HTR-8/SVneo (cell line): ENCODE data around the gene ANO8.
"Not testable (repeated sequence)": the region's sequence is repeated elsewhere in the genome, so short reads cannot be mapped to it uniquely, and the experiment has no call there.

Source experiments
- DNase-seq: peaks from one replicate; pipeline ENCODE4 v3.0.0; 2011; ENCODE audit warnings: low spot score, mixed read lengths; ENCODE audit not compliant: insufficient read length
- FAIRE-seq: peaks from 2 replicates; lab custom pipeline; 2011; peaks lifted over from hg19 to GRCh38; lab: Jason Lieb, UNC

Gene ANO8

DNA sequence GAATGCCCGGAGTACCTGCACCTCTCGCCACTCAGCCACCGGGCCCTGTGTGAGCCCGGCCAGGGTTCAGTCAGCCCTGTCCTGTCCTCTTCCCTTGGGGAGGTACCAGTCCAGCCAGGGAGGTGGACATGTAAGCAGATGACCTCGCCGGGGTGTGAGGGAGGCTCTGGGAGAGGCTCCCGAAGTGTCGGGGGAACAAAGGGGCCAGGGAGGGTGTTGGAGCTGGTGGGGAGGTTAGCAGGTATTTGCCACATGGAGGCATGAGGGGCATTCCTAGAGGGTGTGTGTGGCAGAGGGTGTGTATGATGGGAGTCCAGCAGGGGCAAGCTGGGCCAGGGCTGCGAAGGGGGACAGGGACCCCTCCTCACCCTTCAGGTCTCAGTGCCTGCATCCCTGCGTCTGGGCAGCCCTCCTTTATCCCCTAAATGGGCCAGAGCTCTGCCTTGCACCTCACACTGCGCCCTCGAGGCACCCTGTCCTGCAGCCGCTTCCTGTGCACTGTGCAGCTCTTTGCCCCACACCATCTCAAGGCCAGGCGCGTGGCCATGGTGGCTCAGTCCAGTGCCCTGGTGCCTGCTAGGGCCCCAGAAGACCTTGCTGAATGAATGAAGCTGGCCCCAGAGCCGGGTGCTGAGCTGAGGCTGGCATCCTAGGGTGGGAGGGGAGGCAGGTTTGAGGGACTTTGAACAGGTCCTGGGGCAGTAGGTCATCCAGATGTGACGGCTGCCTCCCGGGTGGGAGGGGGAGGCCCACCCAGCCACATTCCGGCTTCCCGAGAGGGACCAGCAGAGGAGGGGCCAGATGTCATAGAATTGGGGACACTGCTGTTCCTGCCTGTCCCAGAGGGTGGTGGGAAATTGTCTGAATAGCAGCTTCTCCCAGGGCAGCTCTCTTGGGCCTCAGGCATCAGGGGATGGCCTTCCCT lies 22.2 kb downstream of the ANO8 start:
- DNase-seq (no peak), FAIRE-seq (no peak)

DNA sequence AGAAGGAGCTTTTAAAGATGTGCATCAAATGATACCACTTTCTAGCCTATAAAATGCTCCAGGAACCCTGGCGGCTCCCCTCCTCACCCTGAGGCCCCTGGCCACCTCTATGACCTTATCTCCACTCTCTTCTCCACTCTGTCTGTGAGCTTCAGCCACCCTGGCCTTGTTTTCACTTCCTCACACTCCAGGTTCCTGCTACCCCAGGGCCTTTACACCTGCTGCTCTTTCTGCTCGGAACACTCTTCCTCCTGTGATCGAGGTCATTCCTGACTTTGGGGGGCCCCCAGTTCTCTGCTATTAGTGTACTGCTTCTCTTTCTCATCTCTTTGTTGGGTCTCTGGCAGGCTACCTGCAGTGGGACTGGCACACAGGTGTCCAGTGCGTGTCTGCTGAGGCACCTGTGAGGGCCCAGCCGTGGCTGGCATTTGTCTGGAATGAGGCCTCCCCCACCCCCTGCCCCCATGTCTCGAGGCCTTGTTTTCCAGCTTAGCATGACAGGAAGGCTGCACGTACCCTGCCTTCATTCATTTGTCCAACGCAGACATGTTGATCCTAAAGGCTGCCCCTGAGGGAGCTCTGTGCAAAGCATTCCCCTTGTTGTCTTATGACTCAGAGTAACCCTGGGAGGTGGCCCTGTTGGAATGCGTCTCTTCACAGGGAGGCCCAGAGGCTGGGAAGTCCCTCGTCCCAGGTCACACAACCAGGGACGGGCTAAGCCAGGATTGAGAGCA lies 23.0 kb downstream of the ANO8 start:
- peak; percentile 44 for DNase-seq

DNA sequence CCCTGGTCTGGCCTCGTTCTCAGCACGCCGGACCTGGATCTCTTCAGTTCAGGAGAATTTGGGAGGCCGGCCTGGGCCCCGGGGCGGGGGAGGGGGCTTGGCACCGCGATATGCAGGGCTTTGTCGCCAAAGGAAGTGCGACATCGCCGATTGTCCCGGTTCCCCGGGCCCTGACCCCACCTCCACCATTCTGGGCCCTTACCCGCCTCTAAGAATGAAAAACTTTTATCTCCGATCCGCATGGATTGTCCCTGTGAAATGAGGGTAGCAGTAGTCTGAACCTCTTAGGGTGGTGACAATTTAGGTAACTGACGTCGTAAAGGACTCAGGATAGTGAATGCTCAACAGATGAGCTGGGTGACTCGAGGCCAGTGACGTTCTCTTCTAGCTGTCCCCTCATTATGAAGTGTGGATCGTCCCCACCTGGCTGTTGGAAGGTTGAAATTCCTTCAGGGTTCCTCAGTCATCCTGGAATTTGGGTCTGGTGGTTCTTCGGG lies 24.6 kb downstream of the ANO8 start:
- no peak for DNase-seq
- FAIRE-seq = peak; percentile 28

More for the DNA sequence above, 23.0 kb downstream of the ANO8 start:
- FAIRE-seq = no peak

DNA sequence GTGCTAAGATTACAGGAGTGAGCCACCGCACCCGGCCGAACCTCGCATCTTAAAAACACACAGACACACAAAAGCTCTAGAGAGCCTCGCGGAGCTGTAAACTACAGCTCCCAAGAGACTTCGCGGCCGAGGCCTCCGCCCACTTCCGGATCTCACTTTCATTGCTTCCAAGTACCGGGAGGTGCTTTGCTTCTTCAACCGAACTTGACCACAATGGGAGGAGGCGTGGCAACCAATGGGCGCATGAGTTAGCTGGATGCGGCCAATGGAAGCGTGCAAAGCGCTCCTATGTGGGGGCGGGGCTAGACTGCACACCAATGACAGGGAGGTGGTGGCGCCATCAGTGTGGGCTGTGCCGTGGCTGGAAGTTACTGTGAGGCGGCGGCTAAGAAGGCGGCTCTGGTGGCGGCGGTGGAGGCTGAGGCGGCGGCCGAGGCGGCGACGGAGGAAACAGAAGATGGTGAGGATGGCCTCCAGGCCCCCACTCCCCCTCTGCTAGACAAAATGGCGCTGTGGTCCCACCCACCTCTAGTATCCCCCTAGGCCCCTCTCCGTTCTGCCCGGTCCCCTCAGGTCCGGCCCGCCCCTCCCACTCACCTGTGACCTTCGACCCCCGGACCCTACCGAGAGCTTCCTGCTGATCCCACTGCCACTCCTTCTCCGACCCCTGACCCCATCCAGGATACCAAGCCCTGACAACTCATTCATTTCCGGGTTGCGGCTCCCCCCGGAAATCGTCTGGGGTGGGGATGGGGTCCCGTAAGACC lies 25.3 kb downstream of the ANO8 start, which contains the start of gene DDA1:
Gene DDA1, plus strand, starts transcription at position 366 of the 767 bp plus-strand sequence. Its CDS starts 92 bp downstream, at position 458.
- FAIRE-seq = peak; percentile 99

DNA sequence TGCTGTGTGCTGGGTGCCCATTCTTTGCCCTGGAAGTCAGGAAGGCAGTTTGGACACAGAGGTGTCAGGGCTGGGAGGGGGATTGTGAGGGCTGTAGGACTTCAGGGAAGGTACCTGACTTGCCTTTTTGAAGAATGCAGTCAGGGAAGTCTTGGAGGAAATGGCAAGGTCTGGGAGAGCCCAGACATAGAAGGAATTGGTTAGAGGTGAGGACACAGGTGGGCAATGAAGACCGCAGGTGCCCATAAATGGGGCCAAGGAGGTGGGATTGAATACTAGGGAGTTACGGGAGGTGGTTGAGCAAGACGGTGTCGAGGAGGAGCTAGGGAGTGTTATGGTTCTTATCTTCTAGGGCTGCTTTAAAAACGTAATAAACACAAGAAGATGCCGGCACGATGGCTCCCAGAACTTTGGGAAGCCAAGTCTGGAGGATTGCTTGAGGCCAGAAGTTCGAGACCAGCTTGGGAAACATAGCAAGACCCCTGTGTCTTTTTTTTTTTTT lies 26.7 kb downstream of the ANO8 start:
- FAIRE-seq = no peak
- no peak for DNase-seq

More for the DNA sequence above, 25.3 kb downstream of the ANO8 start, which contains the start of gene DDA1:
- DNase-seq = peak; percentile 99

DNA sequence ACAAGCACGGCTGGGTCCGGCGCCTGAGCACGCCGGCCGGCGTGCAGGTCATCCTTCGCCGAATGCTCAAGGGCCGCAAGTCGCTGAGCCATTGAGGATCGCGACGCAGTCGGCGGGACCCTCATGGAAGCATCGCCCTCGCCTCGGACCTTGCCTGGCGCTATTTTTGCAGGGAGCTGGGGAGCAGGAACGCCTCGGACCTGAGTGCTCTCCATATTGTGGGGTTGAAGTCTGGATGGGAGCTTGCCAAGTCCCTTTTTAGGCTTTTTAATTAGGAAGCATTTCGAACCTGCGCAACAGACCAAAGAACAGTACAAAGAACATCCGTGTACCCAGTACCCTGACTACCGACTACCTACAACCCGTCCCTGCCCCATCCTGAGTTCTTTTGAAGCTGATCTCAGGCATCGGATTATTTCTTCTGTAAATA lies 28.4 kb downstream of the ANO8 start:
- FAIRE-seq = peak; percentile 40
- DNase-seq = no peak

DNA sequence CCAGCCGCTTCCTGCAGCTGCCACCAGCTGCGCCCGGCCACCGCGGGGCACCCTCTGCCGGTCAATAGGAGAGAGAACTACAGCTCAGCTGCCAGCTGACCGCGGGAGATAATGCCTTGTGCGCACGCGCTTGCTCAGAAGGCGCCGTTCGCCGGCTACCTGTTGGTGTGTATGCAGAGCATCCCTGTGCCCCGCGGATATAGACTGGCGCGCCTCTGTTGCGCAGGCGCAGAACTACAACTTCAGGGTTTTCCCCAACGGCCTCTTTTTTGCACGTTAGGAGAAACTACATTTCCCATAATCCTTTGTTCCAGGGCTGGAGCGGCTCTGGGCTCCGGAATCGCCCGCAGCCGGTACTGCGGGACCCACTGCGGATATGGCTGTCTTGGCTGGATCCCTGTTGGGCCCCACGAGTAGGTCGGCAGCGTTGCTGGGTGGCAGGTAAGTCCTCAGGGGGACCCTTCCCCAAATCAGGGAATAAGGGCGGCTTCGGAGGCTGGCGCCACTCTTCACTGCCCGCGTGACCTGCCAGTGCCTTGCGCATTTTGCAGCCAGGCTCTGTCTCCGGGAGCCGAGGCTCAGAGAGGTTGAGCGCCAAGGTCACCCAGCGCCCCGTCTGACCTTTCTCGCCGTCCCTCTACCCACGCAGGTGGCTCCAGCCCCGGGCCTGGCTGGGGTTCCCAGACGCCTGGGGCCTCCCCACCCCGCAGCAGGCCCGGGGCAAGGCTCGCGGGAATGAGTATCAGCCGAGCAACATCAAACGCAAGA lies 29.0 kb downstream of the ANO8 start, which contains the start of gene MRPL34:
Gene MRPL34, plus strand, starts transcription at position 356 of the 768 bp plus-strand sequence. Its CDS starts 21 bp downstream, at position 377.
- peak; percentile 97 for DNase-seq
- FAIRE-seq = peak; percentile 98

DNA sequence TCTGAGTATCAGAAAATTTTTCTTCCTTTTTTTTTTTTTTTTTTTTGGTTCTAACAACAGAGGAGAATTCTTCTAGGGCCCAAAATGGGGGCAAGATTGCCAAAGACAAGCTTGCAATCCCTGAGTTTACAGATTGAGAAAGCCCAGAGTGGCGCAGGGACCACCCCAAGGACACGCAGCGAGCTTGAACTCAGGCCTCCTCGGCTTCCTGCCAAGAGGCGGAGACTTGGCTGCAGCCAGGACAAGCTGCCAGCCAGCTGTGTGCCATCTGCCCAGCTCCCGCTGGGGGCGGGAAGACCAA lies 29.5 kb downstream of the ANO8 start:
- FAIRE-seq (no peak), DNase-seq (no peak)

DNA sequence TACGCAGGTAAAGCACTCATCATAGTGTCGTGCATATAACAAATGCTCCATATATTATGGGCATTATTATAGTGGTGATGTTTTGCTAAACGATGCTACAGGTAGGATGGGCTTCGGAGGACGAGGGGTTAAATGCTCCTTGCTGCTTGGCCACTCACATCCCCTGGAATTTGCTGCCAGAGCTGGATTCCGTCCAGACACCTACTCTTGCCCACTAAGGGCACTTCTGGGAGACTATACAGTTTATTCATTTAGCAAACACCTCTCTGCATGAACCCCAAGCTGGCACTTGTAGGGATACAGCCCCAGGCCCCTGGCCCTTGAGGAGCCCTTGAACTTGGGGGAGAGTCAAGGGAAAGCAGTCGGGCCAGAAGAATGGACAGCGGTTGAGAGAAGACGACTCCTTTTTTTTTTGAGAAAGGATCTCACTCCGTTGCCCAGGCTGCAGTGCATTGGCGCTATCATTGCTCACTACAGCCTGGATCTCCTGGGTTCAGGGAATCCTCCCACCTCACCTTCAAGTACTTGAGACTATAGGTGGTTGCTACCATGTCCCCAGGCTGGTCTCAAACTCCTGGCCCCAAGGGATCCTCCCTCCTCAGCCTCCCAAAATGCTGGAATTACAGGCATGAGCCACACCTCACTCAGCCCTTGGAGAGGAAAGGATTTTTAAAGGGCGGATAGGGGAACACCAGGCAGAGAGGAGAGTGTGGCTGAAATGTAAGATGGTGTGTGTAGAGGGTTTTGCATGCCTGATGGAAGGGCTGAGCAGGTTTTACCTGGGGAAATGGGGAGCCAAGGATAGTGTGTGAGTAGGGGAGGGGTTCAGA lies 30.1 kb downstream of the ANO8 start:
- FAIRE-seq (no peak), DNase-seq (no peak)

DNA sequence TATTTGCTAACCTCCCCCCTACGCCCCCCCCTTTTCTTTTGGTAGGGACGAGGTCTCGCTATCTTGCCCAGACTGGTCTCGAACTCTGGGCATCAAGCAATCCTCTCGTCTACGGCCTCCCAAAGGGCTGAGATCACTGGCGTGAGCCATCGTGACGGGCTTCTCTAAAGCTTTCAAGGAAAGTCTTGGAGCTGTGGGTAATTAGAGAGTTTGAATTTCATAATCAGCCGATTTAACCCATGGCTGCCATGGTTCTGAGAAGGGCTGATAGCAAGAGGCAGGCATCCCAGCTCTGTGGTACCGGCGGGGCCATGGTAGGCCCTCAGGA lies 30.8 kb downstream of the ANO8 start:
- no peak for DNase-seq
- no peak for FAIRE-seq

DNA sequence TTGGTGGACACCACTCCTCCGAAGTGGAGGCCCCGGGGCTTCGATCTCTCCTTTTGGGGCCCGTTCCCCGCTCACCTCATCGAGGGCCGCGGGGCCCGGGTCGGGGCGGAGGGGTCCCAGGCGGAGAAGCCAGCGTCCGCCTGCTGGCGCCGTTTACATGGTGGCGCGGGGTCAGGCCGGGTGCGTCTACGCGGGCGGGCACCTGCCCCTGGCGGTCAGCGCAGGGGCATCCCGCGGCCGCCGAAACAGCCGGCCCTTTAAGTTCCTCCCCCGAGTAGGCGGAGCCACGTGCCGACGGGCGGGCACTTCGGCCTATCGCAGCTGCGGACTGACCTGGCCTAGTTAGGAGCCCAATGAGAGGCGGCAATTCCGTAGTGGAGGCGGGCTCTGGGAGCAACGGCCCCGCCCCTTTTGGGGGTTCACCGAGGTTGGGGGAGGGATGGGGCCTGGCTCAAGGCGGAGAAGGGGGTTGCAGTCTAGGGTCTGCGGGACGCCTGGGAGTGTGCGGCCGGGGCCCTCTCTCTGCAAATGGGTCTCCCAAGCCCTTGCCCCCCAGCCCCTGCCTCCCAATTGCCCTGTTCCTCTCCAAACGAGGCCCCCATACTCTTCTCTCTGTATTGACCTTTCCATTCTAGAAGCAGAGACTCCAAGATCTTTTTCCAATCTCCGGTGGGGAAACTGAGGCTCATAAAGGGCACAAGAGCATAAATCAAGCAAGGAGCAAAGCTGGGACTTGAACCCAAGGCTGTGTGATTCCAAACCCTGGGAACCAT lies 31.3 kb downstream of the ANO8 start, which contains the start of gene ABHD8:
Gene ABHD8, minus strand, starts transcription at position 259 of the 773 bp plus-strand sequence. CDS start 1,809 bp downstream, outside the sequence.
- DNase-seq (peak; percentile 97), FAIRE-seq (peak; percentile 95)

DNA sequence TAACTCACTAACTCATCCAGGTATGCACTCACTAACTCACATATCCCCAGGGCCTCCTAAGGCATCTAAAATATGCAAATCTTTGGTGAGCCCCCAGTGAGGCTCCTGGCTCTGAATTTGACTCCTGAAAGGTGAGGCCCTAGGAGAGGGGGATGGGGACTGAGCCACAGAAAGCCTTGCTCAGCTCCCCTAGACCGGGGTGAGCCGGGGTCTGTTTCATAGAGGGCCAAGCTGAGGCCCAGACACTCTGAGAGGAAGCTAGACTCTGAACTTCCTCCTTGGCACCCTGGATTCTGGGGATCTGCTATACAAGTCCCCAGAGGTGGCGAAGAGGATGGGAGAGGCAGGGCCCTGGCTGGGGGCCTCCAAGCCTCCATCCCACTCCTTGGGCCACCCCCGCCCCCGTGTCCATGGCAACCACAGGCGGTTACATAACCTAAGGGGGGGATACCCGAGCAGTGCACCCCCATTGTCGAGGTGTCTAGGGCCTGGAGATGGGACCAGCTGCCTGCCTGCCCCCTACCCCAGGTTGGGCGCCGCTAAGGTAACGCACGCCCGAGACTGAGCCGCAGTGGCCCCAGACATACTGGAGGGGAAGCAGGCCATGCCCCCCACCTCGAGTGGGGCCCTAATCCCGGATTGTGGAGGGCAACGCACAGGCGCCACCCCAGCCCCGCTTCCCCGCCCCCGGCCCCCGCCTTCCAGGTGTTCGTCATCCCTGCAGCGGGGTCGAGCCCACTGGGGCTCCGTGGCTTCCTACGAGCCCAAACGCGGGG lies 32.1 kb downstream of the ANO8 start:
- no peak for DNase-seq

DNA sequence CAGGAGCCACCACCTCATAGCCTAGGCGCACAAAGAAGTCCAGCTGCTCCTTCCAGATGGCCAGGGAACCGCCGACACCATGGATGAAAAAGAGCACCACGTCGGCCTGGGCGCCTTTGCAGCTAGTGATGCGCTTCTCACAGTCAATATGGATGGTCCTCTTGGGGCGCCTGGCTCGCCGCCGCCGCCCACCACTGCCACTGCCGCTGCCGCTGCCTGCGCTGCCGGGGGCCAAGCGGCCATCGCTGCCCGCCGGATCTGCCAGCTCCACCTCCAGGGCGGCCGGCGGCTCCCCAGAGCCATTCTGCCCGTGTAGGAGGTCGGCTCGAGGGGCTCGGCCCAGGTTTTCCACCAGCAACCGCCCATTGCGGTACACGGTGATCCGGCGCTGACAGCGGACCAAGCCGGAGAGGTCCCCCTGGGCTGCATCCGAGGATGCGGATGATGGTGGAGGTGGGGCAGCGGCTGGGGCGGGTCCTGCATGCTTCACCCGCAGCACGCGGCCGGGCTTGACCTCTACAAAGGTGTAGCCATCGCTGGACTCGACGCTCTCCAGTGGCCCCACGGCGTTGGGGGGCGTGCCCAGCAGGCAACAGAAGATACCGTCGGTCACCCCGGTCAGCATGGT lies 33.5 kb downstream of the ANO8 start:
- FAIRE-seq = no peak
- DNase-seq = no peak

More for the DNA sequence above, 32.1 kb downstream of the ANO8 start:
- FAIRE-seq = no peak

DNA sequence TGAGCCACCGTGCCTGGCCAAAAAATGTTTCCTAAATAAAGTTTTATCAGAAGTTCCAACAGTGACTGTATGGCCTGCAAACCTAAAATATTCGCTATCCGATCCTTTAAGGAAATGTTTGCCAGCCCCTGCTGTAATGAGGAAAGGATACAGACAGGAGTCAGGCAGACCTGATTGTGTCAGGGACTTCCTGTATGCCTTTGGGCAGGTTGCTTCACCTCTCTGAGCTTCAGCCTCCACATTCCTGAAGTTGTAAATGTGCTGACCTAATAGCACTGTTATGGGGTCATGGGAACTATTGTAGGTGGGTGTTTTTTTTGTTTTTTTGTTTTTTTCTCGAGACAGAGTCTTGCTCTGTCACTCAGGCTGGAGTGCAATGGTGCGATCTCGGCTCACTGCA lies 37.7 kb downstream of the ANO8 start:
- DNase-seq (no peak), FAIRE-seq (no peak)

DNA sequence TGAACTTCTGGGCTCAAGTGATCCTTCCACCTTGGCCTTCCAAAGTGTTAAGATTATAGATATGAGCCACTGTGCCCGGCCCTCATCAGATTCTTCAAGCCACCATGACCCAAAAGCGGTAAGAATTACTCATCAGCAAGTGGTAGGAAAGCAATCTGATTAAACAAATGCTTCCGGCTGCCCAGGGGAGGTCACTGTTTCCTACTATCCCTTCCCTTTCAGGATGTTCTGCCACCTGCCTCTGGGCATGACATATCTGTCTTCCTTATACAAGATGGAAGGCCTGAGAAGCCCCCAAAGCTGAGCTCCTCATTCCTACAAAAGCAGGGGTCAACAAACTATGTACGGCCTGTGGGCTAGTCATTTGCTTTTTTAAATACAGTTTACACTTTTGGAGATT lies 38.4 kb downstream of the ANO8 start:
- DNase-seq = peak; percentile 71
- FAIRE-seq = no peak

DNA sequence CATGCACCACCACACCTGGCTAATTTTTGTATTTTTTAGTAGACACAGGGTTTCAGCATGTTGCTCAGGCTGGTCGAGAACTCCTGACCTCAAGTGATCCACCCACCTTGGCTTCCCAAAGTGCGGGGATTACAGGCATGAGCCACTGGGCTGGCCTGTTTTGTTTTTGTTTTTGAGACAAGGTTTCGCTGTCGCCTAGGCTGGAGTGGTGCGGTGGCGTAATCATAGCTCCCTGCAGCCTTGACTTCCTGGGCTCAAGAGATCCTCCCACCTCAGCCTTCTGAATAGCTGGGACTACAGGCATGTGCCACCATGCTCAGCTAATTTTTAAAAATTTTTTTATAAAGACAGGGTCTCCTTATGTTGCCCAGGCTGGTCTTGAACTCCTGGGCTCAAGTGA lies 39.1 kb downstream of the ANO8 start:
- FAIRE-seq = not testable (repeated sequence)

More for the DNA sequence above, 39.1 kb downstream of the ANO8 start:
- not testable (repeated sequence) for DNase-seq
